ENCODE results near the gene CPM.

The CPM gene

DNA sequence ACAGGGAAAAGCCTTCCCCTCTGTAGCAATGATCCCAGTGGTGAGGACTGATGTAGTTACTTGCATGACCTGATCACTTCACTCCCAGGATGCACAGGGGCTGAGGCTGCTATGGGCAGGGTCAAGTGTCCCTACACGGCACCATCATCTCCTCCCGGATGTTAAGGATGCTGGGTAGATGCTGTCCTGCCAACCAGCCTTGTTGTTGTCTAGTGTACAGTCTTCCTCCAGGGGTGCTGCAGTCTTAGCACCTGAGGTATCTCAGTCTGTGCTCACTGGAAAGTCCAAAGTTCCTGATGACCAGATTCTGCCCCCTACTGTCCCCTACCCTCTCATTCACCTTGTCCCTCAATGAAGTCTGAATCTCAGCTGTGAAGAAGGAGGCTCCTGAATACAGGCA, 20.1 kb downstream of the CPM start:
- DNase-seq = no peak
- Histone ChIP-seq H3K9me3 (replicated peaks; ENCODE audit: insufficient read depth, low read length) (no peaks in the 10 kb centered on the region), H3K9ac (ENCODE audit: low read length) (no peak overlapping the region), H3K4me1 (ENCODE audit: low read length) (no peaks in the 10 kb centered on the region), H3K79me2 (ENCODE audit: low read length) (no peaks in the 10 kb centered on the region), H3K27me3 (replicated peaks; ENCODE audit: insufficient read depth, low read length) (no peaks in the 10 kb centered on the region), H3K27ac (ENCODE audit: low read length) (no peak overlapping the region), H3K4me2 (ENCODE audit: low read depth, low read length) (no peak overlapping the region), H3F3A (ENCODE audit: insufficient read depth, low read length) (no peaks in the 10 kb centered on the region), H3K9me2 (replicated peaks; ENCODE audit: insufficient read depth, low read length) (no peaks in the 10 kb centered on the region), H3K4me3 (ENCODE audit: low read length) (no peak overlapping the region), H2AFZ (ENCODE audit: low read length) (no peak overlapping the region), H4K20me1 (ENCODE audit: insufficient read depth, low read length) (no peaks in the 10 kb centered on the region), H3K36me3 (replicated peaks; ENCODE audit: insufficient read depth, low read length) (no peaks in the 10 kb centered on the region)
- TF ChIP-seq EZH2 (optimal IDR thresholded peaks at IDR 0.05; ENCODE audit: low read depth, low read length) (no peak), EZH2phosphoT487 (IDR thresholded peaks at IDR 0.05; ENCODE audit: low read length) (no peak)
- TF ChIP-seq, protein P1, sequence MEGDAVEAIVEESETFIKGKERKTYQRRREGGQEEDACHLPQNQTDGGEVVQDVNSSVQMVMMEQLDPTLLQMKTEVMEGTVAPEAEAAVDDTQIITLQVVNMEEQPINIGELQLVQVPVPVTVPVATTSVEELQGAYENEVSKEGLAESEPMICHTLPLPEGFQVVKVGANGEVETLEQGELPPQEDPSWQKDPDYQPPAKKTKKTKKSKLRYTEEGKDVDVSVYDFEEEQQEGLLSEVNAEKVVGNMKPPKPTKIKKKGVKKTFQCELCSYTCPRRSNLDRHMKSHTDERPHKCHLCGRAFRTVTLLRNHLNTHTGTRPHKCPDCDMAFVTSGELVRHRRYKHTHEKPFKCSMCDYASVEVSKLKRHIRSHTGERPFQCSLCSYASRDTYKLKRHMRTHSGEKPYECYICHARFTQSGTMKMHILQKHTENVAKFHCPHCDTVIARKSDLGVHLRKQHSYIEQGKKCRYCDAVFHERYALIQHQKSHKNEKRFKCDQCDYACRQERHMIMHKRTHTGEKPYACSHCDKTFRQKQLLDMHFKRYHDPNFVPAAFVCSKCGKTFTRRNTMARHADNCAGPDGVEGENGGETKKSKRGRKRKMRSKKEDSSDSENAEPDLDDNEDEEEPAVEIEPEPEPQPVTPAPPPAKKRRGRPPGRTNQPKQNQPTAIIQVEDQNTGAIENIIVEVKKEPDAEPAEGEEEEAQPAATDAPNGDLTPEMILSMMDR (IDR thresholded peaks at IDR 0.05; ENCODE audit: low read length) = no peak

DNA sequence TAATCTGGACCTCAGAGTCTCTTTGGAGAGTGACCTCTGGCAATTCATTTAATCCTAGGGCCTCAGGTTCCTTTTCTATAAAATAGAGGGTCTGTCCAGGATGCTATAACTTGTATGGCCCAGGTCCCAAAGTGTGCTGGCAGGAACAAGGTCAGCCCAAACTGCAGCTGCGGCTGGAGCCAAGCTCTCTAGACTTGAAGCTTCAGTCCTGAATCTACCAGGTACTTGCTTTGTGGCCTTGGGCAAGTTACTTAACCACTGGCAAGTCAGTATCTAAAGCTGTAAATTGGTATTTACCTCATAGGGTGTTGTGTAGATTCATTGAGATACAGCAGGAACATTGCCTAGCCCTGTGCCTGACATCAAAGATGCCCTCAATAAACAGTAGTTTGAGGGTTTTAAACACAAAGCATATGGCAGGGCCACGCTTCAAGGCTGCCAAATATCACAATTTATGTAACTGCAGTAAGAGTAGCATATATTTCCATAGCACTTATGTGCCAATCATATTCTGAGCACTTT, 21.7 kb downstream of the CPM start:
- Histone ChIP-seq H3K79me2 (ENCODE audit: low read length) (no peaks in the 10 kb centered on the region), H3F3A (ENCODE audit: insufficient read depth, low read length) (no peaks in the 10 kb centered on the region), H3K9me2 (replicated peaks; ENCODE audit: insufficient read depth, low read length) (no peaks in the 10 kb centered on the region), H3K4me1 (ENCODE audit: low read length) (no peaks in the 10 kb centered on the region), H3K9ac (ENCODE audit: low read length) (no peak overlapping the region), H3K4me2 (ENCODE audit: low read depth, low read length) (no peak overlapping the region), H3K27me3 (replicated peaks; ENCODE audit: insufficient read depth, low read length) (no peaks in the 10 kb centered on the region), H3K36me3 (replicated peaks; ENCODE audit: insufficient read depth, low read length) (no peaks in the 10 kb centered on the region), H2AFZ (ENCODE audit: low read length) (no peak overlapping the region), H3K27ac (ENCODE audit: low read length) (no peak overlapping the region), H4K20me1 (ENCODE audit: insufficient read depth, low read length) (no peaks in the 10 kb centered on the region), H3K4me3 (ENCODE audit: low read length) (no peak overlapping the region), H3K9me3 (replicated peaks; ENCODE audit: insufficient read depth, low read length) (no peaks in the 10 kb centered on the region)
- TF ChIP-seq EZH2 (optimal IDR thresholded peaks at IDR 0.05; ENCODE audit: low read depth, low read length) = no peak
- TF ChIP-seq, protein P1 (IDR thresholded peaks at IDR 0.05; ENCODE audit: low read length) = no peak
- no peak for TF ChIP-seq EZH2phosphoT487 (IDR thresholded peaks at IDR 0.05; ENCODE audit: low read length)
- DNase-seq = no peak

DNA sequence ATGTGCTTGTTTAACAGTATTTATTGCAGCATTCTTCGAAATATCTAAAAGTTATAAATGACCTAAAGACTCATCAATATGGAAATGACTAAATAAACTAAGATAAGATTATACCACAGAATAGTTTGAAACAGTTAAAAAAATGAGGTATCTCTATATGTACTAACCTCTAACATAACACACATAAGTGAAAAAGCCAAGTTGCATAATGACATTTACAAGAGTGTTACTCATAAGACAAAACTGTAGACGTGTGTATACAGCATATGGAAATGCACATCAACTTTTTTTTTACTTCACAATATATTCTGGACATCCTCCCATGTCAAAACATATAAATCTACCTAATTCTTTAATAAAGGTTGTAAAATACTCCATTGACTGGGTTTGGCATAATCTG, 22.8 kb downstream of the CPM start:
- H3K9me2 ChIP-seq (replicated peaks; ENCODE audit: insufficient read depth, low read length) = no peaks in the 10 kb centered on the region
- H3K4me3 ChIP-seq (ENCODE audit: low read length) = no peak overlapping the region
- H3K79me2 ChIP-seq (ENCODE audit: low read length) = no peaks in the 10 kb centered on the region
- H3K4me2 ChIP-seq (ENCODE audit: low read depth, low read length) = no peak overlapping the region
- H3K36me3 ChIP-seq (replicated peaks; ENCODE audit: insufficient read depth, low read length) = no peaks in the 10 kb centered on the region
- no peak overlapping the region for H3K9ac ChIP-seq (ENCODE audit: low read length)
- H2AFZ ChIP-seq (ENCODE audit: low read length) = no peak overlapping the region
- TF ChIP-seq EZH2phosphoT487 (IDR thresholded peaks at IDR 0.05; ENCODE audit: low read length) (no peak), EZH2 (optimal IDR thresholded peaks at IDR 0.05; ENCODE audit: low read depth, low read length) (no peak)
- TF ChIP-seq, protein P1 (IDR thresholded peaks at IDR 0.05; ENCODE audit: low read length) = no peak
- H4K20me1 ChIP-seq (ENCODE audit: insufficient read depth, low read length) = no peaks in the 10 kb centered on the region
- no peaks in the 10 kb centered on the region for H3K9me3 ChIP-seq (replicated peaks; ENCODE audit: insufficient read depth, low read length)
- H3K4me1 ChIP-seq (ENCODE audit: low read length) = no peaks in the 10 kb centered on the region
- H3F3A ChIP-seq (ENCODE audit: insufficient read depth, low read length) = no peaks in the 10 kb centered on the region
- no peaks in the 10 kb centered on the region for H3K27me3 ChIP-seq (replicated peaks; ENCODE audit: insufficient read depth, low read length)
- DNase-seq = no peak
- H3K27ac ChIP-seq (ENCODE audit: low read length) = no peak overlapping the region

Data from MM.1S (cell line).